ENCODE results near the gene KRT17. TPM values are rescaled to one million over a fixed set of nuclear protein-coding genes. Genes with fewer than 3 reads are reported as not detected.

KRT17 gene
- total and polyA plus RNA-seq, 2 donors (not counting 1 experiment from before 2014, with no cell fraction given) = not detected

GRCh38 chr17:41580244-41580575 lies 44.2 kb downstream of the KRT17 start:
- Mint-ChIP-seq H3K4me3 (no peak overlapping the region), H3K27ac (no peak overlapping the region), H3K4me1 (no peaks in the 10 kb centered on the region), H3K27me3 (peaks cover 55% of the 10 kb centered on the region), H3K9me3 (ENCODE audit: insufficient read depth) (no peaks in the 10 kb centered on the region)
- peaks cover 0 to 10% (median 0%) of the 10 kb centered on the region in 3 donors for H3K9me3 ChIP-seq (ENCODE audit: control extremely low read depth in 1 of 3, control insufficient read depth in 2 of 3, insufficient read depth in 1 of 3, low read length in 2 of 3)
- H3K79me2 ChIP-seq (ENCODE audit: control insufficient read depth, insufficient read depth, low read length) = no peaks in the 10 kb centered on the region
- TF ChIP-seq EZH2 (IDR thresholded peaks at IDR 0.05; ENCODE audit: borderline replicate concordance, insufficient read depth, low read depth, low read length, poor library complexity, severe bottlenecking) (no peak), CTCF (IDR thresholded peaks at IDR 0.05) (no peak)
- H3K9ac ChIP-seq (ENCODE audit: low read length) = no peak overlapping the region
- ATAC-seq (ENCODE audit: low read depth) (no peak), DNase-seq (no peak)
- WGBS (ENCODE audit: insufficient coverage) = 61% methylated on average over 2 of the region's 2 CpGs
- no peaks in the 10 kb centered on the region for H3K4me1 ChIP-seq (ENCODE audit: control insufficient read depth in 2 of 2, insufficient read depth in 2 of 2, low read length in 2 of 2)
- H3K4me3 ChIP-seq (ENCODE audit: control extremely low read depth in 1 of 5, extremely low read depth in 1 of 5, insufficient read depth in 1 of 5, low read depth in 2 of 5, low read length in 4 of 5) = no peak overlapping the region
- H3K36me3 ChIP-seq (replicated peaks in 1 of 2; ENCODE audit: control extremely low read depth in 1 of 2, control insufficient read depth in 1 of 2, extremely low read depth in 1 of 2, insufficient read depth in 2 of 2, low read length in 1 of 2) = no peaks in the 10 kb centered on the region
- H4K20me1 ChIP-seq (ENCODE audit: control insufficient read depth, insufficient read depth, low read length, poor library complexity, severe bottlenecking) = no peaks in the 10 kb centered on the region
- ChIA-PET CTCF (no interaction called here), POLR2A (no interaction called here)
- H2AFZ ChIP-seq (ENCODE audit: insufficient read depth, low read depth, low read length, poor library complexity, severe bottlenecking) = no peak overlapping the region
- H3K27ac ChIP-seq (ENCODE audit: low read length in 2 of 2) = no peak overlapping the region
- no peak overlapping the region for H3K4me2 ChIP-seq (replicated peaks; ENCODE audit: low read depth, low read length, poor library complexity, severe bottlenecking)
- H3K27me3 ChIP-seq (replicated peaks in 1 of 4; ENCODE audit: control extremely low read depth in 1 of 4, control insufficient read depth in 3 of 4, insufficient read depth in 4 of 4, low read length in 3 of 4) = peaks cover 0 to 27% (median 10%) of the 10 kb centered on the region in 4 experiments
- intact Hi-C loops (cut with micrococcal nuclease) = no loop called here

- ATAC-seq (ENCODE audit: low read depth) (peak; percentile 56), DNase-seq (peak; percentile 43)
- peak; percentile 14 for TF ChIP-seq CTCF (IDR thresholded peaks at IDR 0.05)
- TF ChIP-seq EZH2 (IDR thresholded peaks at IDR 0.05; ENCODE audit: borderline replicate concordance, insufficient read depth, low read depth, low read length, poor library complexity, severe bottlenecking) = no peak
- no peaks in the 10 kb centered on the region for H3K9me3 Mint-ChIP-seq (ENCODE audit: insufficient read depth)
- Histone ChIP-seq H4K20me1 (ENCODE audit: control insufficient read depth, insufficient read depth, low read length, poor library complexity, severe bottlenecking) (no peaks in the 10 kb centered on the region), H3K4me1 (ENCODE audit: control insufficient read depth in 2 of 2, insufficient read depth in 2 of 2, low read length in 2 of 2) (no peaks in the 10 kb centered on the region), H3K4me2 (replicated peaks; ENCODE audit: low read depth, low read length, poor library complexity, severe bottlenecking) (no peak overlapping the region), H3K9me3 (ENCODE audit: control extremely low read depth in 1 of 3, control insufficient read depth in 2 of 3, insufficient read depth in 1 of 3, low read length in 2 of 3) (peaks cover 0 to 10% (median 0%) of the 10 kb centered on the region in 3 donors), H3K27me3 (replicated peaks in 1 of 4; ENCODE audit: control extremely low read depth in 1 of 4, control insufficient read depth in 3 of 4, insufficient read depth in 4 of 4, low read length in 3 of 4) (peaks cover 0 to 30% (median 10%) of the 10 kb centered on the region in 4 experiments), H3K79me2 (ENCODE audit: control insufficient read depth, insufficient read depth, low read length) (no peaks in the 10 kb centered on the region), H3K36me3 (replicated peaks in 1 of 2; ENCODE audit: control extremely low read depth in 1 of 2, control insufficient read depth in 1 of 2, extremely low read depth in 1 of 2, insufficient read depth in 2 of 2, low read length in 1 of 2) (no peaks in the 10 kb centered on the region), H2AFZ (ENCODE audit: insufficient read depth, low read depth, low read length, poor library complexity, severe bottlenecking) (no peak overlapping the region), H3K27ac (ENCODE audit: low read length in 2 of 2) (no peak overlapping the region), H3K4me3 (ENCODE audit: control extremely low read depth in 1 of 5, extremely low read depth in 1 of 5, insufficient read depth in 1 of 5, low read depth in 2 of 5, low read length in 4 of 5) (no peak overlapping the region), H3K9ac (ENCODE audit: low read length) (no peak overlapping the region)
- H3K27ac Mint-ChIP-seq = no peak overlapping the region
- H3K4me3 Mint-ChIP-seq = no peak overlapping the region
- peaks cover 55% of the 10 kb centered on the region for H3K27me3 Mint-ChIP-seq
- no peaks in the 10 kb centered on the region for H3K4me1 Mint-ChIP-seq
- ChIA-PET CTCF (interaction anchor here (0.8 kb wide), 1 partner anchor 10 kb away, joined by 3 read pairs; no protein-coding TSS in a partner anchor), POLR2A (no interaction called here)
- 34% methylated on average over 13 of the region's 18 CpGs for WGBS (ENCODE audit: insufficient coverage)
- intact Hi-C loops (cut with micrococcal nuclease) = no loop called here
These were observed 44.7 kb downstream of the KRT17 start for GRCh38 chr17:41579484-41580243.
